GM19023 (cell line): ENCODE data around the gene NEB.
A peak's percentile ranks its signal among the peaks of the same experiment; 100 is the strongest.
"Not testable (repeated sequence)": the region's sequence is repeated elsewhere in the genome, so short reads cannot be mapped to it uniquely, and the experiment has no call there.

ENCODE experiments used
- ATAC-seq: cut with Tn5 transposase; IDR thresholded peaks from one replicate; pipeline ENCODE4 v1.9.1; 2021; ENCODE audit warnings: mild to moderate bottlenecking, moderate library complexity; ENCODE audit not compliant: unreplicated experiment

NEB gene

DNA sequence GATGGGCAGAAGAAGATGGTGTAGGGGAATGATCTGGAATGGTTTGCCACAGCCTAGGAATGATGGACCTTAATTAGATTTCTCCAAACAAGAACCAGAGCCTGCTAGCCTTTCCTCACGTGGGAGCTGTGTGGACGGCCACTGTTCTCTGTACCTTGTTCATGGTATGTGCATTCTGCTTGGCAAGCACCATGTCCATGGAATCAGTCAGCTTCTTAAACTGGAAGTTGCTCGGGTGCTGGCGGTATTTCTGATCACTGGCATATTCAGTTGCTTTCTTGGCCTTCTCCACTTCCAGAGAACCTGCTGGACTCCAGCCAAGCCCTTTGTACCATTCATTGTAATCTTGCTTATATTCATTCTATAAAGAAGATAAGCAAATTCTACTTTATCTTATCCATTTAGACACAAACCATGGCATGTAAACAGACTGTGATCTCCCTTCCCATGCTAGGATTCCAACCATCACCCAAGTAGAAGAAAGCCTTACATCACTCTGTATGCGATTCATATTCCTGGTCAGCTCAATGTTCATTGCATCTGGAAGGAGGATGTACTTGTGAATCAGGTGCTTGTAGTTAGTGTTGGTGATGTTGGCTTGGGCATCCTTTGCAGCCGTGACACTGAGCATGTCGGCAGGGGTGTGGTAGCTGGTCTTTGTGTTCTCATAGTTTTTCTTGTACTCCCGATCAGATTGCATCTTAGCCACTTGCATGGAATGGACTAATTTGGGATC, 78.4 kb downstream of the NEB start:
- no peak for ATAC-seq

DNA sequence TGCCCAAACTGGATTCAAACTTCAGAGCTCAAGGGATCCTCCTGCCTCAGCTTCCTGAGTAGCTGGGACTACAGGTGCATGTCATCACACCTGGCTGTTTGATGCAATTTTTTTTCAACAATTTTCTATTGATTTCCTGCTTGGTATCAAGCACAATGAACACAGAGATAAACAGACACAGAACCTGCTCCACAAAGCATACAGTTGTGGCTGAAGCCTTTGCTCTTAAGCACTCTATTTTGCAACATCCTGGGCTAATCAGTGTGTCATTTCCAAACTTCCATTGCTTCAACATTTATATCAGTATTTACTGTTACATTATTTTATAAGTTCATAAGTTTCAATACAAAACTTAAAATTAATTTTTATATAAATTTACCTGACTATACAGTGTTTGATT, 79.4 kb downstream of the NEB start:
- ATAC-seq = no peak

GRCh38 chr2:151654085-151654484, 80.2 kb downstream of the NEB start:
- no peak for ATAC-seq

DNA sequence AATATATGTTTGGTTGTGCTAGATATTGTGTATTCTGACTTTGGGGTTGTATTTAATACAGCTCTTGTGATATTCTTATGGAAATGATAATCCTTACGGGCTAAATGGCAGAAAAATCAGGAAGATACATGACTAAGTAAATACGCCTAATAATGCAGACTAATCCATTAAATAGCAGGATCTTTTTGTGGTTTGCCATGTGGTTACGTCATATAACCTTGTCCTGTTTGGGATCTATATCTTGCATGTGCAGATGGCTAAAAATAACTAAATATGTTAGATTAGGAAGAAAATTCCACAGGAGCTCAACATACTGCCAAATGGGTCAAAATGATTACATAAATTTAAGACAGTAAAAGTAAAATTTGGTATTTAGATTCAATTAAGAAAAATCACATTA, 83.0 kb downstream of the NEB start:
- ATAC-seq = no peak

DNA sequence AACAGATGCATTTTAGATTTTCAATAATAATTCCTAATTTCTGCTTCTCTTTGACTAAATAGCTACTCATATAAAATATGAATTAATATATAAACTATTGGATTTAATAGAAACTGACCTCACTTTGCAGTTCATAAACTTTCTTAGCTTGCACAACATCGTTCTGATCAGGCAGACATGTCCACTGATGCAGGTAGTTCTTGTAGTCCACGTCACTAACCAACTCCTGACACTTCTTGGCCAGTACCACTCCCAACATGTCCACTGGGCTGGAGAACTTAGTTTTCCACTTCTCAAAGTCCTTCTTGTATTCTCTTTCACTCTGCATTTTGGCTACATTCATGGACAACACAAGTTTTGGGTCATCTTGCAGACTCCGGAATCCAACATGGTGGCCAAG, 83.8 kb downstream of the NEB start:
- ATAC-seq = no peak

DNA sequence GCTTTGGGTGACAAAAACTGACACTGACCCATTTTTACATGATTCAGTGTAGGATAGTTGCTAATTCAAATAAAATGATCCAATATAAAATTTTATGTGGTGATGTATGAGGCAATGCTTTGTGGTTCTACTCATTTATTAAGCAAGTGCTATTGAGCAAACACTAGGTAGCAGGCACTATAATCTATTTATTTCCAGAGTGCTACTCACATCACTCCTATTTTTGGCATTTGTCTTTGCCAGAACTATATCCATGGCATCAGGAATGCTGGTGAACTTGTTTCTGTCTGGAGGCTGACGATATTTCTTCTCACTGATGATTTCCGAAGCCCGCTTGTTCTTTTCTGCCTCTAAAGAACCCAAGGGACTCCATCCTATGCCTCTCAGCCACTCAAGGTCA, 84.3 kb downstream of the NEB start:
- ATAC-seq = no peak

- no peak for ATAC-seq
Measured at GRCh38 chr2:151649400-151649799, 84.9 kb downstream of the NEB start.

DNA sequence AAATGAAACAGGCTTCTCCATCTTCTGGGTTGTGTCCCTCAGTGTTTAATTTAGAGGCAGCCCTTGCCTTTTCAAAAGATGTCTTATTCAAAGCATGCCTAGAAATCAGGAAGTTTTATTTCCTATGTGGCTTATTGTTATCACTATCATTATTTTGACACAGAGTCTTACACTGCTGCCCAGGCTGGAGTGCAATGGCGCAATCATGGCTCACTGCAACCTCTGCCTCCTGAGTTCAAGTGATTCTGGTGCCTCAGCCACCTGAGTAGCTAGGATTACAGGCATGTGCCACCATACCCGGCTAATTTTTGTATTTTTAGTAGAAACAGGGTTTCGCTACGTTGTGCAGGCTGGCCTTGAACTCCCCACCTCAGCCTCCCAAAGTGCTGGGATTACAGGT, 87.8 kb downstream of the NEB start:
- not testable (repeated sequence) for ATAC-seq

- no peak for ATAC-seq
Measured at GRCh38 chr2:151644580-151644979, 89.7 kb downstream of the NEB start.

DNA sequence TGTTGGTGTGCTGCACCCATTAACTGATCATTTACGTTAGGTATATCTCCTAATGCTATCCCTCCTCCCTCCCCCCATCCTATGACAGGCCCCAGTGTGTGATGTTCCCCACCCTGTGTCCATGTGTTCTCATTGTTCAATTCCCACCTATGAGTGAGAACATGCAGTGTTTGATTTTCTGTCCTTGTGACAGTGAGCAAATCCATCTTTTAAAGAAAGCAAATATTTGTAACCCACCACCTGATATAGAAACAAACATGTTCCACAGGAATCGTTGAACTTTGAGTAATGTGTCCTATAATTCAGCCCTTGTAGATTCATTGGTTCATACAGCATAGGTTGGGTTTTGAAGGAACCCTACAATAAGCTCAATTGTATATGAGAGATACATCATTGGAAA, 92.4 kb downstream of the NEB start:
- not testable (repeated sequence) for ATAC-seq

- ATAC-seq = no peak
Measured at GRCh38 chr2:151640087-151640486, 94.2 kb downstream of the NEB start.

DNA sequence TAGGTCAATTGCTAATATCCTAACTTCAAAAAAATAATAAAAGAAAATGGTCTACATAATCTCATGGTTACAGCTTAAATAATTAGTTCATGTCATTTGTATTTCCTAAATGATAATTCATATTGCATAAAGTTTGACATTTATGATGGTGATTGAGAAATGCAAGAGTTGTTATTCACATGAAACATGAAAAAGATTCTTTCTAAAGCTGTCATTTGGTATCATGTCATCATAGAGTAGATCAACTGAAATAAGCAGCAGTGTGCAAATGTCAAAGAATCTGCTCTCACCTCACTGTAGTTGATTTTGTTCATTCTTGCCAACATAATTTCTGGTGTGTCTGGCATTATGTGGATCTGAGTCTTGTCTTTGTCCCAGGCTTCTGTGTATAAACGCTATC, 95.3 kb downstream of the NEB start:
- ATAC-seq = no peak

GRCh38 chr2:151638191-151638933, 95.9 kb downstream of the NEB start:
- ATAC-seq = peak; percentile 65

DNA sequence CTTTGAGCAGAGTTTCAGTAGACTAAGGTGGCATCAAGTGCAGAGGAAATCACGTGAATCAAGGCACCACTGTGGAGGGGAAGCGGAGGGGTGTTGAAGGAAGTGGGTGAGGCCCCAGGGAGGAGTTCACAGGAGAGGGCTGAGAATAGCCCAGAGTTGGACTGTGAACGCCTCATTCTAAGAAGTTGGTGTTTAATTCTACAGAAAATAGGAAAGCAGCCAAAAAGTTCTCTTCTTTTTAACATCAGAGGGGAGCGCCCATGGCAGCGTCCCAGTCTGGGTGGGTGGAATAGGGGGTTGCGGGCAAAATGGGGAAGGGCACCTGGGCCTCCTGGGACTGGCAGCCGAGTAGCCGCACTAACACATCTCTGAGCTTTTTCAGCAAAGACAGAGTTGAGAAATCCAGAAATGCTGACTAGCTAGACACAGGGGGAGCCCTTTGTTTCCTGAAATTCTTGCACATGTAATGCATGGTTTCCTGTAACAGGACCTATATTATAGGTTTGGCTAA, 97.0 kb downstream of the NEB start:
- ATAC-seq = peak; percentile 70

DNA sequence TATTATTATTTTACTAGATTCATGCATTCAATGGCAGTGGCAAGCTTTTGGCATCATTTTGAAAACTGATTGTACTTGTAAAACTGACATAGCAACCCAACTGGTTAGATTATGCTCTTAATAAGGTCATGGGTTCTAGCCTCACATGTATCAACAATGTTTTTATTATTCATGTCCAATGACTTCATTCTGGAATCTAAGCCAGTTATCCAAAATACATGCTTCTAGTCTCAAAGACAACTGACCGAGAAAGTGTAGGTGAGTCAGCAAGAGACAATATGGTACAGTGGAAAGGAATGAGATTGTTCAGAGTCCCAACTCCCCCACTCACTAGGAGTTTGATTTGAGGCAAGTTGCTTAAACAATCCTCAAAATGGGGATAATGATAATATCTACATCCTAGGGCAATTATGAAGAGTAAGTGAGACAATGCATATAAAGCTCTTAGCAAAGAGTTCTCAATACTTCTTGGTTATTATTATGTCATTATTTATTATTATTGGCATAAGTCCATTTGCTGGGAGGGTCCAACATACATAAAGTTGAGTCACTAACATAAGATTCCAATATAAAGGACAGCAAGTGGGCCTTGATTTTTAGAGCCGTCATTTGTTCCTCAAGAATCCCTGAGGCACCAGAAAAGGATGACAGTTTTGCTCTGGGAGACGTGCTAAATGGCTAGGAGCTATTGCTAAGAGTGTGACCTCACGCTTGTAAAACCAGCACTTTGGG, 99.4 kb downstream of the NEB start:
- no peak for ATAC-seq

- ATAC-seq = no peak
Measured at GRCh38 chr2:151632993-151633565, 101.2 kb downstream of the NEB start.

- no peak for ATAC-seq
Measured at GRCh38 chr2:151630372-151630771, 103.9 kb downstream of the NEB start.

- no peak for ATAC-seq
Measured at GRCh38 chr2:151627353-151627752, 106.9 kb downstream of the NEB start.

- ATAC-seq = no peak
Measured at GRCh38 chr2:151624271-151624670, 110.0 kb downstream of the NEB start.

DNA sequence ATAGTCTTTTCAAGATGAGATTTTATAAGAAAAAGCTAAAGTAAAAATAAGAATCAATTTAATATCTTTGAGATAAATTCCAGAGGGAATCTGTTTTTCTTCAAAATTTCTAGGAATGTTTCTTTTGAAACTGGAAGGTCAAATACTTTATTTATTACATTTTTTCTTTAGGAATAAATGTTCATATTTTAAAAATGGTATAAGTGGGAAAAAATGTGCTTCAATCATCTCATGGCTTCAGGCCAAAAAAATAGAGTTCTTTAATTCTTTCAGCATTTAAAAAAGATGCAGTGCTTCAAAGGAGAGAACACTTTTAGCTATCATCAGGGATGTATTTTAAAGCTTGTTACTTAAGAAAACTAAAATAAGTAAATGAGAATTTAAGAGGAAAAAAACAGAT, 110.6 kb downstream of the NEB start:
- no peak for ATAC-seq

GRCh38 chr2:151620761-151621160, 113.5 kb downstream of the NEB start:
- no peak for ATAC-seq
